HG03442 (cell line): ENCODE results near the gene TRIM71.

Experiments
- ATAC-seq: cut with Tn5 transposase; IDR thresholded peaks from one replicate; pipeline ENCODE4 v1.9.1; 2021; ENCODE audit warnings: mild to moderate bottlenecking, moderate library complexity; ENCODE audit not compliant: unreplicated experiment

The TRIM71 gene

DNA sequence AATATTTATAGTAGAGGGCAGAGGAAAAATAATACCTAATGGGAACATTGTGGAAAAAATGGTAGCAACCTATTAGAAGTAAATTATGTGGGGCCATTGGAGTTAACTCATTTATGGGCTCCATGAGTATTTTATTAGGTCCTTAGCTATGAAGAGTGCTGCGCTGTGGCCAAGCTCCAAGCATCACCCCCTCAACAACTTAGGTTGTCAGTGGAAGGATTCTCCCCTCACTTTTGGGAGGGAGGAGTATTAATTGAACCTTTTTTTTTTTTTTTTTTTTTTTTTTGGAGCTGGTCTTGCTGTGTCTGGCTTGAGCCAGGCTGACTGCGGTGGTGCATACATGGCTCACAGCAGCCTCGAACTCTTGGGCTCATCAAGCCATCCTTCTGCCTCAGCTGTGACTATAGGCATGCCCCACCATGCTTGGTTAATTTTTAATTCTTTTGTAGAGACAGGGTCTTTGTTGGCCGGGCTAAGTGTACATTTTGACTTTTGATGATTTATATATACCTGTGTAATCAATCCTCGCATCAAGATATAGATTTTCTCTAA is 45.2 kb downstream of the TRIM71 start:
- no peak for ATAC-seq

DNA sequence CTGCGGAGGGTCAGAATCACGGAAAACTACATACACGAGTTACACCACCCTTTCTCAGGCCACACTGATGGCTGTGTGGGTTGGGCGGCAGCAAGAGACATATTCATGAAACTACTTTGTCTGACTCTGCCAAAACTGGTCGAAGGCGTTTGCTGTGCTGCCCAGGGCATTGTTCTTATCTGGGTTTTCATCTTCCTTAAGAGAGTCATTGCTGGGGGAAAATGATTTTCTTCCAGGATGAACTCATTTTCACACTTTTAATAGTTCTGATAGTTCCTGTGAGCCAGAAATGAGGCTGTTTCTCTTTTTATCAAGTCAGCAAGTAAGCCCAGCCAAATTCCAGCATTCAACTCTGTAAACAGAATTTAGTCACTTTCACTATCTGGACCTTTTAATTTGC is 47.6 kb downstream of the TRIM71 start:
- ATAC-seq, result no peak

- no peak for ATAC-seq
Observed at GRCh38 chr3:32866533-32866932, 48.7 kb downstream of the TRIM71 start.

- no peak for ATAC-seq
Observed at GRCh38 chr3:32867954-32868353, 50.2 kb downstream of the TRIM71 start.

DNA sequence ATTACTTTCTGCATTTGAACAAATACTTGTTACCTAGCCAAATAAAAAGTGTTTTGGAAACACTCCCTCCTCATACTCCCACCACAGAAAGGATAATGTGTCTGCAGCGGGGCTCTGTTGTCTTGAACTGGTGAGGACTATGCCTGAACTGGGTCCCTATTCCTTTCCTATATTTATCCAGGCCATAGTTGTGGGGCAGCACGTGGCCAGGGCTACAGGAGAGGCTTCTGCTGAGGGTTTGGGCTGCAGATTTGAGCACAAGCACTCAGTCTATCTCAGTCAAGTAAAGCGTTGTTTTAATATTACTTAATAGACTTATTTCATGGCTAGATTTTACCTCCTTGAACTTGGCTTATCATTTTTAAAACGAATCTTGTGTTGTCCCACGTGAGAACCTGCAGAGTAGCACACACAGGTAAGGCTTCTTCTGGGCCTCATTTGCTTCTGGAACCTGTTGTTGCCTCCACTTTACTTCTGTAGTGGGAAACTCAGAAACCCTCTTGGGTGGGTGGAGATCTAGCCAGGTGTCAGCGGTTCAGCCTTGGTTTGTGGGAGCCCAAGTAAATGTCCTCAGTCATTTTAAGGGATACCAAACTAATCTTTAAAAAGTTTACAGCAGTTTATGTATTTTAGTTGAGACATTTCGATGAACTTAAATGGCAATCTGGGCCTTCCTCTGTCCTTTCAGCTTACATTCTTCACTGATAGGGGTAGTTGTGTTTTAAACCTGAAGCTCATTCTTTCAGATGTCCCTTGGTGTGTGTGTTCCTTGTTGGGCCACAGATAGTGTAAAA is 51.1 kb downstream of the TRIM71 start:
- no peak for ATAC-seq

DNA sequence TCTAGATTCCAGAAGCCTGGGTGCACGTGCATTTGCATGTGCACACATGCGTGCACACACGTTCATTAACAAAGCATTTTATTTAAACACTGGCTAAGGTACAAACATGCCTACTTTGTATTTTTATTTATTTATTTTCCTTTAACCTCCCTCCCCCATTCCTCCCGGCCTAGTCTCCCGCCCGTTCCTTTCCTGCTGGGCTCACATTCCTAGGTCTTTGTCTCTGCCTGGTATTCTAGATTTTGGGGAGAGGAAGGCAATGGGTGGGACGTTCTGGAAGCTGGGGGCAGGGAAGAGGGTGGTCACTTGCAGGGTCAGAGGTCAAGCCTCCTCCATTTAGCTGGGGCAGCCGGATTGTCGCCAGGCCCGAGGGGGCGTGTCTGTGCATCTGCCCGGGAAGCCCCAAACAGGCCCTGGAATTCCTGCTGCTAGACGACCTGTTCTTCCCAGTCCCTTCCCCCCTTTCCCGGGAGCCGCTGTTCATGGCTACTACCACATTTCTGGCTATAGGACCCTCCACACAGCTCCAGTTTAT is 51.8 kb downstream of the TRIM71 start:
- ATAC-seq, result no peak

DNA sequence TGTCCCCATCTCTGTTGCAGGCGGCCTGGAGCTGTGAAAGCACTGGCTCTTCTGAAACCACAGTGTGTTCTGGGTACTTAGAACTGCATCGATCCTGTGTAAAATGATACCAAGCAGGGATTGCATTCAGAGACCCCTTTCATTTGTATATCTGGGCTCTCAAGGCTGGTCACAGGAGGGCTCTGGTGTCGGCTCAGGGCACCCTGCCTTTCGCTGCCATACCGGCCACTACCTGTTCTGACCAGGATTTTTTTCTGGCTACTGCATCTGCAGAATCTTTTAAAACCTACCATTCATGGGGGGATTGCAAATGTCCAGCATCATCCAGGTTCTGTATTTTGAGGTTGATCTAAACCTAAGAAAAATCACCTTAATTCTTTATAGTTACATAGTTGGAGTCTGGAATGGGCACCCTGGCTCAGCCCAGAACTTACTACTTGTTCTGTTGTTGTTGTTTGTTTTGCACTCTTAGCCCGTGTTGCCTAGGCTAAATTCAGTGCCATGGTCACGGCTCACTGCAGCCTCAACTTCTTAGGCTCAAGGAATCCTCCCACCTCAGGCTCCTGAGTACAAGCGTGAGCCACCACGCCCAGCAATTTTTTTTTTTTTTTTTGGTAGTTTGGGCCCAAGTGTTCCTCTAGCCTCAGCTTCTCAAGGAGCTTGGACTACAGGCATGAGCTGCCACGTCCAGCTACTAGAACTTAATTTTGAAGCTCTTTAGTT is 52.7 kb downstream of the TRIM71 start:
- no peak for ATAC-seq

DNA sequence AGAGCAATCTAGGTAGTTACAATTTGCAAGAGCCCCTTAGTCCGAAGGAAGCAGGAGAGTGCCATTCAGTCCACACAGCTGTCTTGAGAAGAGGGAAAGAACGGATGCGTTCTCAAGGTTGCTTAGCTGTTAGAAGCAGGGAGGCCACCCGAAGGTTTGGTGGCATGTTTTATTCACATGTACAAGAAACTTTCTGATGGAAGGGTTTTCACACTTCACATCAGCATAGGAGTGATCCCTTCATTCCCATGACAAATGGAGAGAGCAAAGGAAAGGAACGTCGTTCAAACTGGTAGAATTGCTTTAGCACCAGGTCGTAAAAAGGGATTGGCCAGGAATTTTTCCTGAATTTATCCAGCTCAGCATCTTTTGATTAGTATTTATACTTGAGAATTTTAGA is 53.5 kb downstream of the TRIM71 start:
- ATAC-seq, result no peak

DNA sequence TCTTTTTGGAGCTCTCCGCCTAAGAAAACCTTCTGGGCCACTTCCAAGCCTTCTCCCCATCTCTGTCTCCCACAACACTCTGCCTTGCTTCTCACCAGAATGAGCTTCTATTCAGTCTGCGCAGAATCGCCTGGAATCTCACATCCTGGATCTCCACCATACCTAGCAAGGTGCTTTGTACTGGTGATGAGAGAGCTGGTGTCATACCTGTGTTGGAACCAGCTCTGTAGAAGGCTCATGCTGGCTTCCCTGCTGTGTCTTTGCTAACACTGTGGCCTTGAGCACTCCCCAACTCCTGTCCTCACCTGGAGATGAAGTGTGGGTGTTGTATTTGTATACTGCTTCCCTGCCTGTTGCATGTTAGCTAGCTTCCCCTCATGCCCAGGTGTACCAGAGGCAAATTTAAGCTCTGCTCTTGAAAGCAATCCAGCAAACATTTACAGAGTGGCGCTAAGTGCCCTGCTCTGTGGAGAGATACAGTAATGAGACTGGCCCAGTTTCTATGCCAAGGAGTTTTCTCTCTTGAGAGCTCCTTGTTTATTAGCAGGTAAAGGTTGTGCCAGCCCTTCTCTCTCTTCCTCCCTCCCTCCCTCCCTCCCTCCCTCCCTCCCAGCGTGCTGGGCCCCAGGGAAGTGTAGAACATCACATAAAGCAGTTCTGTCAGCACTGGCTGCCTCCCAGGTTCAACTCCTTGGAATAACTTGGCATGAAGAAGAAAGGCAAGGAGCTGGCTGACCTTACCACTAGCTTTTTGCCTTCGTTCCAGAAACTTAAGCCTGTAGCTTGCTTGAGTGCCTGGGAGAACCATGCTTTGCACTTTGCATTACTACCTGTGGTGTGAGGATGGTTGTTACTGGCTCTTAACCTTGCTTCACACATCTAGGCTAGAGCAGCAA is 54.9 kb downstream of the TRIM71 start:
- no peak for ATAC-seq

DNA sequence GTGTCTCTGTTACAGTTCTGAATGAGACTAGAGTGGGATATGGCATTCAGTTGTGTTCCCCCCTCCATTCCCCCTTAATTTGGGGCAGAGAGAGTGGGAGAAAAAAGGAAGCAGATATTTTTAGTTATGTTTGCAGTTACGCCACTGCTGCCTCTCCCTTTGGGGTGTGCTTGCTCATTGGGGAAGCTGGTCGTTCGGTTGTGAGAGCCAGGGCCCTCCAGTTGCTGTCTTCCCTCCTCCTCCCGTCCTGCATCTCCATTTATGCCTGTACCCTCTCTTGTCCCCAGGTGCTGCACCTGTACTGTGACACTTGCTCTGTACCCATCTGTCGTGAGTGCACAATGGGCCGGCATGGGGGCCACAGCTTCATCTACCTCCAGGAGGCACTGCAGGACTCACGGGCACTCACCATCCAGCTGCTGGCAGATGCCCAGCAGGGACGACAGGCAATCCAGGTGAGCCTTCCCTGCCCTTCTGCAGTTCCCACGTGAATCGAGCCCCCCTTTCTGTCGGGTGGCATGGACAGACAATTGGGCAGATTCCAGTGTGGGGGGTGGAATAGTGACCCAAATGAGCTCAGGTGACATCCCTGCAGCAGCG is 55.8 kb downstream of the TRIM71 start:
- ATAC-seq, result no peak

DNA sequence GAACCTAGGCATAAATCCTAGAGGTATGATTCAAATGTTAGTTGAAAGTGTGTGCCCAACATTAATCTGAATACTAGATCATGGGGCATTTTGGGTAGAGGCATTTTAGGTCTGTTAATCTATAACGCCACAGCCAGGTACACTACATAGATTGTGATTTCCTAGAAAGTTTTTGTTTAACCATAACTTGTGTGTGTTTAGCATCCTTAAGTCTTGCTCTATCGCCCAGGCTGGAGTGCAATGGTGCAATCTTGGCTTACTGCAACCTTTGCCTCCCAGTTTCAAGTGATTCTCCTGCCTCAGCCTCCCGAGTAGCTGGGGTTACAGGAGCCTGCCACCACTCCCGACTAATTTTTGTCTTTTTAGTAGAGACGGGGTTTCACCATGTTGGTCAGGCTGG is 59.1 kb downstream of the TRIM71 start:
- ATAC-seq, result no peak

DNA sequence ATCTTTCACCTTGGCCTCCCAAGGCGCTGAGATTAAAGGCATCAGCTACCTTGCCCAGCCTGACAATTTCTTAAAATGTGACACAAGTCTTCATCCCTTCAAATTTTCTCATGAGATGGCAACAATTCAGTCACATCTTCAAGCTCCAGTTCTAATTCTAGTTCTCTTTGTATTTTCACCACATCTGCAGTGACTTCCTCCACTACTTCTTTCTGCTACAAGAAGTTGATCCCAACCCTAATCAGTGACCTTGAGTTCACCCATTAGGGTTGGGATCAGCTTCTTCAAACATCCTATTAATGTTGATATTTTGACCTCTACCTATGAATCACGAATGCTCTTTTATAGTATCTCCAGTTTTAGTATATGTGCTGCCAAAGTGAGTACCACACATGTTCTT is 59.8 kb downstream of the TRIM71 start:
- ATAC-seq, result no peak

DNA sequence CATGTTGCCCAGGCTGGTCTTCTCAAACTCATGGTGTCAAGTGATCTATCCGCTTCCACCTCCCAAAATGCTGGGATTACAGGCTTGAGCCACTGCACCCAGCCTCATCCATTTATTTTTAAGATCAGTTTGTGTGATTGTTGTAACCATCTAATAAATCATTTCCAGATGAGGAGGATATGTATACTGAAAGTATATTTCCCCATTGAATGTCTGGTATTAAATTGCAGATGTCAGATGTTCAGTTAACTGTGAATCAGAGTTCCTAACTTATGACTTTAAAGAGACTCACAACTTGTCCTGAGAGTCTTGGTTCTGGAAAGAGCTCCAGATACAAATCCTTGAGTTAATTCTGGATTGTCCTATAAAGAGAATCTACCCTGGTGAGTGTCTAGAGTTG is 62.4 kb downstream of the TRIM71 start:
- no peak for ATAC-seq

DNA sequence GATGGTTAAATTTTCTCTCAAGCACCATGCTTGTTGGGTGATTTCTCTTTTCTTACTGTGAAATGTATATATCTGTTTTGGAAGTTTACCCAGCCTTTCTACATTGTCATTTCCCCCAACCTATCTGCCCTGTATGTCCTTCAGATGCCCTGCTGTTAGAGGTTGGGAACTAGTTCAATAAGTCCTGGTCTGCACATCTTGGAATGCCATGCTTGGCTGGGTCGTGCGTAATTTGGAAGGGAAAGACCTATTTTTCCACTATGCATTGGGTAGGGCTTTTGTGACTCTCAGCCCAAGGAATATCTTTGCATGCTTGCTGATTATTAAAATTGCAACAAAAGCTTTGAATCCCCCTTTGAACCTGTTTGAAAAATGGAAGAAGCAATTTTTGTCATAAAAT is 63.8 kb downstream of the TRIM71 start:
- ATAC-seq, result no peak

GRCh38 chr3:32882189-32882588 is 64.4 kb downstream of the TRIM71 start:
- no peak for ATAC-seq

- ATAC-seq, result peak; percentile 95
Observed at GRCh38 chr3:32882603-32883025, 64.8 kb downstream of the TRIM71 start.

DNA sequence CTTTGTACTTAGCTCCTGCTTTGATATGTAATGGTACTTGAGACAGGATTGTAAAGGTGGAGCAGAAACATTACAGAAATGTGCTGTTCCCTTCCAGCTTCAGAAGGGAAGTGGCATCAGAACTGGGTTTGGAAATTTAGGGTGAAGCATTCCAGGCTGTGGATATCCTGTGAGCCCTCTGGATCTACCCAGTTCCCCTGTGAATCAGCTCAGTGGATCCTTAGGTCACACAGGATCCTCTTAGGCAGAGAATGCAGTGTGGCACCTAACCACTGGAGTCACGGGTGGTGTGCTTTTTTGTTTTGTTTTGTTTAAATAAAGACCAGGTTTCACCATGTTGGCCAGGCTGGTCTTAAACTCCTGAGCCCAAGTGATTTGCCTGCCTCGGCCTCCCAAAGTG is 66.0 kb downstream of the TRIM71 start:
- no peak for ATAC-seq

DNA sequence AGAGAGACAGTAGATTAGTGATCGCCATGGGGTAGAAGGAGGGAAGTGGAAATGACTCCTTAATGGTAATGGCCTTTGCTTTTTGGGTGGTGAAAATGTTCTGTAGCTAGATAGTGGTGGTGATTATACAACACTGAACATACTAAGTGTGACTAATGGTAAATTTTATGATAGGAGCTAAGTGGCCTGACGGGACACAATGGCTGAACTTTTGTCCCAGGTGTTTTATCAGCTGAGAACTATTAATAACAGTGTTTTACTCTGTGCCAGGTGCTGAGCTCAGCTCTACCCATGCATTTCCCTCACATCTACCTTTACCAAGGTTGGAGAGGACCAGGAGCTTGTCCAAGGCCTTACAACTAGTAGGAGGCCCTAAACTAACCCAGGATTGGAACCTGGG is 66.8 kb downstream of the TRIM71 start:
- no peak for ATAC-seq

DNA sequence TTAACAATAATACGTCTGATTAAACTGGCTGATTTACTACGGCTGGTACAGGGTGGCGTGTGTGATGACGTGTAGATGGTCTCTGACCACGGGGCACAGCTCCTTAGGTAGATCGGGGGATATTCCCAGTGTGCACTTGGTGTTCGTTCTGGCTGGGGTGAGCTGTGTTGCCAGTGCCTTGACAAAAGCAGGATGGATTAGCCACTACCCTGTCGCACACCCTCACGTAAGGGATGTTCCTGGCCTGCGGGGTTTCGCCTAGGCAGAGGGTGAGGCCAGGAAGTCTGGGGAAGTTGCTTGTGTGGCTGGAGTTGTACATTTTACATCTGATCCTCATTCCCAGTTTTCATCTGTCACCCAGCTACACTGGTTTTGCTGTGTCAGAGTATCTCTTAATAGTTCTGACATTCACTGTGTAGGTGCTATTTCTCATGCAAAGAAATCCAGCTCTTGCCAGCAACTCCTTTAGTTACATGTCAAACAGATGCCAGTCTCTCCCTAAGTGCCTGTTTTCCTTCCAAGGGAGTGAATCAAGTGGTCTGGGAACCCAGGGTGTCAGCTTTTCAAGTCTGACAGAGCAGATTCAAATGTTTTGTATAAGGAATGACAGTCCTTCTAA is 67.6 kb downstream of the TRIM71 start:
- ATAC-seq, result no peak

DNA sequence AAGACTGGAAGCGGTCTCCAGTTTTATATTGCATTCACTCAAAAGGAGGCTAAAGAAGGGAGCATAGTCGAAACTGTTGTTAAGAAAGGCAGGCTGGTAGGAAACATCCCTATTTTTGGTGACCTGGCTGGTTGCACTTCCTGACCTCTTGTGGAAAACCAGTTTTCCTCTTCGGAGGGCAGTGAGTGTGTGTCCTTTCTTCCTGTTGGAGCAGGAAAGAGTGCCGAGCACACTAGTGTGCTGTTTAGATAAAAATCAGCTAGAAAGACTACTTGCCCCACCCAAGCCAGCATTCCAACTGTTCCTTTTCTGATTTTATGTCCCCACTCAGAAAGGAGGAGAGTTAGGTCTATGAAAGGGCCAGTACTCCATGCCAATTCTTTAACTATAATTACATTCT is 68.5 kb downstream of the TRIM71 start:
- no peak for ATAC-seq
